AG04450 (cell line): ENCODE data around the gene TMEM33. TPM values are rescaled to one million over a fixed set of nuclear protein-coding genes. Genes with fewer than 3 reads are reported as not detected.

Source experiments
- CTCF ChIA-PET: fragments of 300-600, 350-600 bp; formaldehyde crosslinking; extraction: SDS; loops from one replicate; lab custom pipeline; 2022; ENCODE audit warnings: antibody characterized with exemption, inconsistent platforms; lab: Charles Lee
- POLR2A ChIA-PET: fragments of 350-600 bp; formaldehyde crosslinking; extraction: SDS; loops from one replicate; lab custom pipeline; 2021; ENCODE audit warnings: antibody characterized with exemption, inconsistent platforms; lab: Yijun Ruan, JAX
- DNase-seq: peaks from one replicate; pipeline ENCODE4 v3.0.0-alpha.2; 2011; ENCODE audit warnings: low read depth, low spot score
- H3K27ac ChIP-seq: one replicate; pipeline ENCODE4 v1.5.1; 2012; ENCODE audit warnings: low read depth, low read length, control low read depth
- H3K27me3 ChIP-seq: one replicate; pipeline ENCODE4 v1.6.0; 2012; ENCODE audit warnings: low read length; ENCODE audit not compliant: control insufficient read depth, insufficient read depth
- H3K4me3 ChIP-seq: 2 replicates; pipeline ENCODE4 v1.5.1; 2011; ENCODE audit warnings: mild to moderate bottlenecking, low read depth, low read length, control low read depth
- H3K9me3 ChIP-seq: 2 replicates; pipeline ENCODE4 v1.5.1; 2012; ENCODE audit warnings: low read length; ENCODE audit not compliant: control insufficient read depth, insufficient read depth
- CTCF ChIP-seq: IDR thresholded peaks from 2 replicates; pipeline ENCODE4 v1.5.1; 2011; ENCODE audit warnings: low read depth, low read length, control low read depth, inconsistent platforms
- polyA minus RNA-seq: library from RNA; depleted of rRNA, polyadenylated mRNA; stranded (reverse); fragments of >200 nt; gene quantifications from 2 replicates; pipeline ENCODE4 v1.2.3, GENCODE V29; 2011; rRNA and poly(A)+ RNA removed
- polyA plus RNA-seq: library from polyadenylated mRNA; depleted of rRNA; stranded (reverse); fragments of >200 nt; gene quantifications from 2 replicates; pipeline ENCODE4 v1.2.3, GENCODE V29; 2011; rRNA removed

Gene TMEM33
- polyA plus RNA-seq: 46.2 and 53.6 TPM in 2 replicates
- 103 and 110 TPM in 2 replicates for polyA minus RNA-seq

GRCh38 chr4:41934901-41935651 lies at the start of gene TMEM33:
Gene TMEM33, plus strand, starts transcription at chr4:41935429. Its CDS starts 56 bp downstream, at chr4:41935485.
- Histone ChIP-seq H3K27me3 (peaks cover 11% of the 10 kb centered on the region), H3K27ac (peak within 1 kb of the TSS; percentile 75), H3K9me3 (peaks cover 2% of the 10 kb centered on the region; the same call in 1 of the 2 replicates), H3K4me3 (peak within 1 kb of the TSS; percentile 96)
- DNase-seq: peak; percentile 49
- ChIA-PET CTCF (interaction anchor here (0.6 to 1.5 kb wide), 3 partner anchors 22 to 52 kb away, joined by 3 to 5 read pairs (median 4); no protein-coding TSS in a partner anchor), POLR2A (interaction anchor here (0.6 kb wide), 2 partner anchors 137 to 538 kb away, joined by 3 to 5 read pairs; no protein-coding TSS in a partner anchor)
- peak; percentile 28 for TF ChIP-seq CTCF

GRCh38 chr4:41885456-41885855 lies 49.8 kb upstream of the TMEM33 start:
- Histone ChIP-seq H3K27me3 (peaks cover 58% of the 10 kb centered on the region), H3K27ac (no peak overlapping the region), H3K9me3 (peaks cover 5% of the 10 kb centered on the region; the same call in 1 of the 2 replicates), H3K4me3 (no peak overlapping the region)
- no peak for TF ChIP-seq CTCF
- ChIA-PET CTCF (interaction anchor here (0.6 to 10.2 kb wide), 3 partner anchors 8 to 194 kb away, joined by 5 to 154 read pairs (median 40); no protein-coding TSS in a partner anchor), POLR2A (no interaction called here)
- DNase-seq: no peak

- Histone ChIP-seq H3K27ac (no peak overlapping the region), H3K27me3 (peaks cover 45% of the 10 kb centered on the region), H3K9me3 (peaks cover 1% of the 10 kb centered on the region; the same call in 1 of the 2 replicates), H3K4me3 (no peak overlapping the region)
- ChIA-PET POLR2A (no interaction called here), CTCF (interaction anchor here (0.7 to 10.2 kb wide), 11 partner anchors 10 to 608 kb away, joined by 3 to 154 read pairs (median 4); no protein-coding TSS in a partner anchor)
- no peak for DNase-seq
- TF ChIP-seq CTCF: no peak
Measured at GRCh38 chr4:41887277-41887676, 48.0 kb upstream of the TMEM33 start.

GRCh38 chr4:41887821-41888686 lies 47.2 kb upstream of the TMEM33 start:
- DNase-seq: peak; percentile 24
- ChIA-PET CTCF (interaction anchor here (0.7 to 10.2 kb wide), 19 partner anchors 11 to 609 kb away, joined by 3 to 154 read pairs (median 3); no protein-coding TSS in a partner anchor), POLR2A (no interaction called here)
- H3K4me3 ChIP-seq: no peak overlapping the region
- peak; percentile 84 for TF ChIP-seq CTCF
- H3K9me3 ChIP-seq: no peaks in the 10 kb centered on the region
- H3K27ac ChIP-seq: no peak overlapping the region
- H3K27me3 ChIP-seq: peaks cover 41% of the 10 kb centered on the region
